A673 (cell line): ENCODE data around the gene ELK3. TPM values are rescaled to one million over a fixed set of nuclear protein-coding genes. Genes with fewer than 3 reads are reported as not detected.

Experiments
- BruUV-seq: library from RNA; stranded (reverse); fragments of 400-500 nt; replicated peaks from 2 replicates; lab custom pipeline; 2021; lab: Mats Ljungman, UMichigan
- CTCF ChIA-PET: fragments of 300-600 bp; sonication (Branson Sonifier 250); formaldehyde crosslinking; loops from one replicate; lab custom pipeline; 2022; ENCODE audit warnings: antibody characterized with exemption; lab: Charles Lee
- POLR2A ChIA-PET: fragments of 300-600 bp; sonication (Branson Sonifier 250); formaldehyde crosslinking; loops from one replicate; lab custom pipeline; 2022; ENCODE audit warnings: antibody characterized with exemption; ENCODE audit not compliant: low non-redundant PET; lab: Charles Lee
- DNase-seq: peaks from one replicate; pipeline ENCODE4 v3.0.0-alpha.2; 2015; ENCODE audit warnings: low spot score
- H3K27ac ChIP-seq: fragments of 200-600 bp; sonication (generic); 2 replicates; pipeline ENCODE4 v1.5.1; 2016; ENCODE audit warnings: mixed run types, low read depth, mild to moderate bottlenecking, mixed read lengths, antibody characterized with exemption, low read length; ENCODE audit not compliant: poor library complexity, severe bottlenecking
- H3K27me3 ChIP-seq: fragments of 200-600 bp; sonication (generic); replicated peaks from 2 replicates; pipeline ENCODE4 v1.6.1; 2017; ENCODE audit warnings: mixed run types, low read depth, mild to moderate bottlenecking, mixed read lengths, antibody characterized with exemption, low read length; ENCODE audit not compliant: insufficient read depth, poor library complexity
- H3K36me3 ChIP-seq: fragments of 200-600 bp; sonication (generic); 2 replicates; pipeline ENCODE4 v1.6.1; 2016; ENCODE audit warnings: mixed run types, mild to moderate bottlenecking, mixed read lengths, antibody characterized with exemption, low read length; ENCODE audit not compliant: insufficient read depth, poor library complexity, severe bottlenecking
- H3K4me1 ChIP-seq: fragments of 200-600 bp; sonication (generic); 2 replicates; pipeline ENCODE4 v1.6.1; 2017; ENCODE audit warnings: mixed run types, mild to moderate bottlenecking, mixed read lengths, antibody characterized with exemption, low read length; ENCODE audit not compliant: insufficient read depth, poor library complexity, severe bottlenecking
- H3K4me3 ChIP-seq: fragments of 200-600 bp; sonication (generic); 2 replicates; pipeline ENCODE4 v1.5.1; 2016; ENCODE audit warnings: low read depth, mixed run types, mild to moderate bottlenecking, mixed read lengths, low read length; ENCODE audit not compliant: poor library complexity, severe bottlenecking
- H3K9me3 ChIP-seq: fragments of 200-600 bp; sonication (generic); 2 replicates; pipeline ENCODE4 v1.6.1; 2016; ENCODE audit warnings: mixed run types, low read depth, mild to moderate bottlenecking, mixed read lengths, antibody characterized with exemption, low read length; ENCODE audit not compliant: poor library complexity, severe bottlenecking
- EZH2 ChIP-seq: fragments of 200-600 bp; sonication (generic); IDR thresholded peaks from 2 replicates; pipeline ENCODE4 v1.6.1; 2017; ENCODE audit warnings: borderline replicate concordance, low read depth, mild to moderate bottlenecking, mixed read lengths, antibody characterized with exemption, low read length; ENCODE audit not compliant: poor library complexity, severe bottlenecking
- intact Hi-C: fragments of 100-400 bp; cut with micrococcal nuclease; formaldehyde crosslinking; loops from one replicate; pipeline ENCODE4 v1.10.0; 2022; ENCODE audit not compliant: unreplicated experiment
- total RNA-seq: library from RNA; stranded (reverse); gene quantifications from 2 replicates; pipeline ENCODE4 v1.2.3, GENCODE V29; 2021
- TF ChIP-seq, protein P1 (sequence below): fragments of 300-800, 200-600 bp; sonication (generic); conservative IDR thresholded peaks from 2 replicates; pipeline ENCODE4 v1.5.1; 2017; ENCODE audit warnings: low read depth, mild to moderate bottlenecking, antibody characterized with exemption, low read length, moderate library complexity, mixed read lengths

Gene ELK3
- total RNA-seq, 1 experiment from 2014 or later, result 62.1 TPM

- H3K4me1 ChIP-seq, result no peaks in the 10 kb centered on the region
- ChIA-PET POLR2A (no interaction called here), CTCF (no interaction called here)
- BruUV-seq, result no TSS peak
- no peaks in the 10 kb centered on the region for H3K36me3 ChIP-seq
- TF ChIP-seq, protein P1, sequence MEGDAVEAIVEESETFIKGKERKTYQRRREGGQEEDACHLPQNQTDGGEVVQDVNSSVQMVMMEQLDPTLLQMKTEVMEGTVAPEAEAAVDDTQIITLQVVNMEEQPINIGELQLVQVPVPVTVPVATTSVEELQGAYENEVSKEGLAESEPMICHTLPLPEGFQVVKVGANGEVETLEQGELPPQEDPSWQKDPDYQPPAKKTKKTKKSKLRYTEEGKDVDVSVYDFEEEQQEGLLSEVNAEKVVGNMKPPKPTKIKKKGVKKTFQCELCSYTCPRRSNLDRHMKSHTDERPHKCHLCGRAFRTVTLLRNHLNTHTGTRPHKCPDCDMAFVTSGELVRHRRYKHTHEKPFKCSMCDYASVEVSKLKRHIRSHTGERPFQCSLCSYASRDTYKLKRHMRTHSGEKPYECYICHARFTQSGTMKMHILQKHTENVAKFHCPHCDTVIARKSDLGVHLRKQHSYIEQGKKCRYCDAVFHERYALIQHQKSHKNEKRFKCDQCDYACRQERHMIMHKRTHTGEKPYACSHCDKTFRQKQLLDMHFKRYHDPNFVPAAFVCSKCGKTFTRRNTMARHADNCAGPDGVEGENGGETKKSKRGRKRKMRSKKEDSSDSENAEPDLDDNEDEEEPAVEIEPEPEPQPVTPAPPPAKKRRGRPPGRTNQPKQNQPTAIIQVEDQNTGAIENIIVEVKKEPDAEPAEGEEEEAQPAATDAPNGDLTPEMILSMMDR, result no peak
- TF ChIP-seq EZH2, result no peak
- H3K27me3 ChIP-seq, result no peaks in the 10 kb centered on the region
- no peak for DNase-seq
- no peaks in the 10 kb centered on the region for H3K9me3 ChIP-seq
- H3K27ac ChIP-seq, result no peak overlapping the region
- intact Hi-C loops, result no loop called here
- H3K4me3 ChIP-seq, result no peak overlapping the region
These were observed 21.2 kb upstream of the ELK3 start for GRCh38 chr12:96172981-96173380.

DNA sequence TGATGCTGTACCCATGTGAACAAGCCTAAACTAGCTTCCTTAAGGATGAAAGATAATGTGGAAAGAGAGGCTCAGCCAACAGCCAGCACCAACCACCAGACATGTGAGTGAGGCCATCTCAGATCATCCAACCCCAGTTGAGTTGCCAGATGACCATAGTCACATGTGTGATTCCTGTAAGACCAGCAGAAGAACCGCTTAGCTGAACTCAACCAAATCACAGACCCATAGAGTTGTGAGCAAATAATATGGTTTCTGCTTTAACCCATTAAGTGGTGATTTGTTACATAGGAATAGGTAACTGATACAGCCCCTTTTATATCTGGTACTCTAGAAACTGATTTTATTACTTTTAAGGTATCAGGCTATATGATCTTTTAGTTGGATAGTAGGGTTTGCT, 17.6 kb upstream of the ELK3 start:
- ChIA-PET CTCF (no interaction called here), POLR2A (no interaction called here)
- Histone ChIP-seq H3K4me1 (no peaks in the 10 kb centered on the region), H3K9me3 (no peaks in the 10 kb centered on the region), H3K36me3 (no peaks in the 10 kb centered on the region), H3K27ac (no peak overlapping the region), H3K4me3 (no peak overlapping the region), H3K27me3 (no peaks in the 10 kb centered on the region)
- intact Hi-C loops, result no loop called here
- BruUV-seq, result no TSS peak
- TF ChIP-seq, protein P1, result no peak
- TF ChIP-seq EZH2, result no peak
- DNase-seq, result no peak

- Histone ChIP-seq H3K27ac (no peak overlapping the region), H3K9me3 (no peaks in the 10 kb centered on the region), H3K4me1 (no peaks in the 10 kb centered on the region), H3K36me3 (no peaks in the 10 kb centered on the region), H3K27me3 (no peaks in the 10 kb centered on the region), H3K4me3 (no peak overlapping the region)
- CTCF ChIA-PET, result no interaction called here
- no peak for DNase-seq
- POLR2A ChIA-PET, result no interaction called here
- no TSS peak for BruUV-seq
- TF ChIP-seq, protein P1, result no peak
- no peak for TF ChIP-seq EZH2
- intact Hi-C loops, result no loop called here
These were observed 17.2 kb upstream of the ELK3 start for GRCh38 chr12:96177013-96177412.
